GM21786 (cell line): ENCODE measurements around the gene PEX11A.

Source experiments
- ATAC-seq: cut with Tn5 transposase; IDR thresholded peaks from one replicate; pipeline ENCODE4 v1.9.1; 2021; ENCODE audit not compliant: unreplicated experiment

The PEX11A gene

DNA sequence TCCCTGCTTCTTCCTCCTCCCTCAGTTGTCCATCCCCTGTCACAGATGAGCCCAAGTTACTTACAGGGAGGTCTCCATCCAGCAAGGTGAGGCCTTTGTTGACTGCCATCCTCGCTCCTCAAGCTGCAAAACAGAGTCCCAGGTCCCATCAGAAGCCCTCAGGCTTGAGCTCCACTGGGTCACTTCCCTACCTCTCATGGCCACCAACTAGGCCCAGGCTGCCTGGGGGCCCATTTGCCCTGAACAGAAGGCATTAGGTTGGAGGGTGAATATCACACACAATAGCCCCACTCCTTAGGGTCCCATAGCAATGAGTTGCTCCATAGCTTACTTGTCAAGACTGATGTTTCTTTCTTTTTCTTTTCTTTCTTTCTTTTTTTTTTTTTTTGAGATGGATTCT is 13.2 kb downstream of the PEX11A start:
- no peak for ATAC-seq

DNA sequence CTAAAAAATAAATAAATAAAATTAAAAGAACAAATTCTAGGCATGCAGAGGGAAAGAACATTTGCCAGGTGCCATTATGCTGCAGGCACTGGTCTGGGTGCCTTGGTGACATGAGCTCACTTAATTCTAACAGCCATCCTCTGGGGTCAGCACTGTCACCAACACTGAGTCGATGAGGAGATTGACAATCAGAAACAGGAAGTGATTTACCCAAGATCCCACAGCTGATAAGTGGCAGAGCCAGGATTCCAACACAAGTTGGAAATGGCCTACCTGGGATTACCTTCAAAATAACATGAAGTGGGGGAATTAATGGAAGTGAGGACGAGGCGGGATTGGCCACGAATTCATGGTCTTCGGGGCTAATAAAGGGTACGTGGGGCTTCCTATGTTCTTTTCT is 14.9 kb downstream of the PEX11A start:
- no peak for ATAC-seq

DNA sequence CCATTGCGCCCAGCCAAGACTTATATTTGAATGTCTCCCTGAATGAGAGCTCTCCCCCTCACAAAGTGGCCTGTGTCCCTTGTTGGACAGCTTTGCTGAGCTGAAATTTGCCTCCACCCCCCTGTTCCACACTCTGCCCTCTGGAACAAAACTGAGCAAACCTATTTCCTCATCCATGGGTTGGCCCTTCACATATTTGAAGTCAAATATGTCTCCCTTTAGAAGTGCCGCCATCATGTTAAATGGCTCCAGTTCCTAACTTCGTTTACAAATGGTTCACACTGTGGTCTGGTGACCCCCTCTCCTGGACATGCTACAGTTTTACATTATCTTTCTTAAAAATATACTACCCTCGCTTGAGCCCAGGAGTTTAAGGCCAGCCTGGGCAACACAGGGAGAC is 16.0 kb downstream of the PEX11A start:
- no peak for ATAC-seq

DNA sequence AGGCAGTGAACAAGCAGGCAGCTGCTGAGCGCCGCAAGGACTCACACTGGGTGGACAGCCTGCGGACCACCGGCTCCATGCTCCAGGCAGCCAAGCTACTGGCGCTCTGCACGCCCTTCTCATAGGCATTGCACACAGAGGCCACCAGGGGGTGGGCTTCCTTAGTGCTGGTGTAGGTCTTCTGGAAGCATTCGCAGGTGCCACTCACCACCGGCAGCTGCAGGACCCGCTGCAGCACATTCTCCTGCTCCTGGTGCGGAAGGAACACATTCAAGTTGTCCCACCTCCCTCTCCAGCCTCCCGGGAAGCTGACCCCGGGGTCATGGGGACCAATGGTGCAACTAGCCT is 17.4 kb downstream of the PEX11A start:
- ATAC-seq, result no peak

DNA sequence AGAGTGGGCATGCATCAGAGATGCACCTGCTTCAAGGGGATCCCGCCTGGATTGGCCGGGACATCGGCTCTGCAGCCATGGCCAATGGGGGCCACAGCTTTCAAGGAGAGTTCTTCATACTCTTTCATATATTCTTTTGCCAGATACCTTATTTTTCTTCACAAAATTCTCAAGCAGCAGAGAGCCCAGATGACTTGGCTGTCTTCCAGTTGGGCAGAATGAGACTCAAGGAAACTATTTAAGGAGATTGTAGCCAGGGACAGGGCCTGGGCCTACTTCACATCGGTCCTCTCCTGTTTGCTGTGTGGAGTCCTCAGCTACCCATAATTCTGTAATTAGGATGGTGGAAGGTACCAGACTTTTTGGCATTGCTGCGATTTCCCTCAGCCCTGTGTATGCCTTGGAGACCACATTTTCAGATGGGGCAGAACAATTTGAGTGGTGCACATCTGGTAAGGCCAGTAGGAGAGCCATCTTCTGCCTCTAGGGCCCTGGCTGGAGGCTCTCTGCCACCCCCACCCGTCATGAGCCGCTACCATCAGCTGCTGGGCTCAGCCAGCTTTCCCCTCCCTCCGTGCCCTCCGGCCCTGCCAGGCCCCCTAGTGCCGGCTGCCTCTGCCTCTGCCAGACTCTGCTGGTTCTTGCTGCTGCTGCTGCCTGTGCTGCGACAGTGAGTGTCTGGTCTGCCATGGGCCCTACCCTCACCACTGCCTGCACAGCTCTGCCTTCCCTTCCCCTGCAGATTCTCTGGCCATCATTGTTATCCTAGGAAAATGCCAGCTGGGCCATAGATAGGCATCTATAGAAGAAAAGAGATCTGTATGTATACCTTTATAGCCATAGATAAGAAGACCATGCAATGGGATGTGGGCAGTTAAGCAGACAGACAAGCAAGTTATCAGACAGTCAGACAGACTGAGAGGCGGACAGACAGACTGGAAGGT is 18.1 kb downstream of the PEX11A start:
- no peak for ATAC-seq

DNA sequence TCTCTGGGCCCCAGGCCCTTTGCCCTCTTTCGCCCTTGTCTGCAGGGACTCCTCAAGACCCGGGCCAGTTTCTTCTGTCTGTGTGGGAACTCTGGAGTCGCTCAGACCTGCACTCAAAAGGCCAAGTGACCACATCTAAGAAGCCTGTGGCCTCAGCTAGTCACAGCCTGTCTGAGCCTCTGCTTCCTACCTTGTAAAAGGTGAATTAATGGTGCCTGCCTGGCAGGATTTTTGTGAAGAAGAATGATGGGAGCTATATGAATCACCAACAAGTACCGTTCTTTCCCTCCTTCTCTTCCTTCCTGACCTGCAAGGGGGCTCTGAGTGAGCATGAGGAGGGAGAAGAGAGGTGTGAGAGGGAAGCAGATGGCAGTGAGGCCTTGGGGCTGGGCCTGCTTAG is 18.9 kb downstream of the PEX11A start:
- ATAC-seq, result no peak

DNA sequence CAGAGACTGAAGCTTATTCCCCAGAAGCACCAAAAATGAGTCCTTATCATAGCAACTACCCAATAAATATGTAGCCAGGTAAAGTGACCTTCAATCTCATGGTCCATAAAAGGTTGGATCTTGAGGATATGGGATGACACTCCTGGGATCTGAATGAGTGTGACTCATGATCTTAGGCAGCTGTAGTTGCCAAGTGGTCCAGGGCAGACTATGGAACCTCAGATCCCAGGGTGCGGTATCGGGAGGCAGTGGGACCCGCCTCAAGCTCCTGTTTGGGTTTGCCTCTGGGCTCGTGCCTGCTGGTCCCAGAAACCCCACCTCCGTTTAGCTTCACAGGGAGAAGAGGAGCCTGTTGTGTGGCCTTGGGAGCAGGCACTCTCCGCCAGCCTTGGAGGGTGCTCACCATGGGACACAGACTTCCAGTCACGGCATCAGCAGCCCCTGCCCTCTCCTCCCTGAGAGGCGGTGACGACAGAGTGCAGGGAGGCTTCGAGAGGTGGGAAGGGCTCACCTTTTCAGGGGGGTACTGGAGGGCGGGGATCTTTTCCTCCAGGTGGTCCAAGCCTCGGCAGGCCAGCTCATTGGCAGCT is 19.5 kb downstream of the PEX11A start:
- ATAC-seq, result no peak

DNA sequence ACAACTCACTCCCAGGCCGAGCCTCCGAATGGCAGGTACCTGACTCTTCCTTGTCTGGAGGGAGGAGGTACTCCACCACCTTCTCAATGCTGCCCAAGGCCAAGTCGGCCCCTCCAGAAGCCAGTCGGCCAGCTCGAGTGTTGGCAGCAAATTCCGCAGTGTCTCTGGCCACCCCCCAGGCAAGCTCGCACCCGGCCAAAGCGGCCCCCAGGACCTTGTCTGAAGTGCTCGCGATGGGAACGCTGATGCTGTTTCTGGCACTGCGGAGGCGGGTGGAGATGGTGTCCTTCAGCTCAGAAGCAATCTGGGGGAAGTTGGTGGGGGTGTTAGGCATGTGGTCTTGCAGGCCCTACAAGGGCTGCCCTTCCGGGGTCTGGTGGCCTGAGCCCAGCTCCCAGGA is 20.6 kb downstream of the PEX11A start:
- ATAC-seq, result no peak

DNA sequence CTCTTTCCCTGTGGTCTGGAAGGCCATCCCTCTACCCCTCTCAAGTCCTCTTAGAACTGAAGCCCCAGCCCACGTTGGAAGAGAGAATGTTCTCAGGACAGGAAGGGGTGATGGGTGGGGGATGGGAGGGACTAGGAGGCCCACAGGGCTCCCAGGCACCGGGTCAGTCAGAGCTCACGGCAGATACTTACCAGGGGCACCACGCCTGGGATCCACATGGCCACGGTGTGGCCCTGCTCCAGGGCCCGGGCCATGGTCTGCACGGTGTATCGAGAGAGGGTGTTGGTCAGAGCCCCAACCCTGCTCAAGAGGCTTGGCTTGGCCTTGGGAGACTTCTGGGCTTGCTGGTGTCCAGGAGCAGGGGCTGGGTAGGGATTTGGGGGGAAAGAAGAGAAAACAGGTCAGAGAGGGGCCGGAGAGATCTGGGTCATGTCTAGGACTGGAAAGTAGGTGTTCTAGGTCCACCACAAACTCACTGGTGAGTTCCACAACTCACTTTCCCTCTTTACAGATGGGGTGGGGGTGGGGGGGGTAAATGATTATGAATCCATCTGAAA is 21.2 kb downstream of the PEX11A start:
- no peak for ATAC-seq

DNA sequence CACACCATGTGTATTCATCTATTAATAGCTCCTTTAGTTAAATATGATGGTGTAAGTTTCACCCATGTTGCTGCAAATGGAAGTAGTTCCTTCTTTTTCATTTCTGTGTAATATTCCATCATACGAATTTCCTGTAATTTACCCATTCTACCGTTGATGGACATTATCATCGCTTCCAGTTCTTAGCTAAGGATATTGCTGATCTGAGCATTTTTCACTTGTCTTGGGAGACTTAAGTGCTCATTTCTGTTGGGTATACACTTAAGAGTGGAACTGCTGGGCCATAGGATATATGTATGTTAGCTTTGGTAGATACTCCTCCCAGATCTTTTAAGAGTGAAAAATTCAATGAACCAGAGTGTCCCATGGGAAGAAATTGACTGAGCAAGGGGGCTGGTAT is 22.4 kb downstream of the PEX11A start:
- no peak for ATAC-seq

DNA sequence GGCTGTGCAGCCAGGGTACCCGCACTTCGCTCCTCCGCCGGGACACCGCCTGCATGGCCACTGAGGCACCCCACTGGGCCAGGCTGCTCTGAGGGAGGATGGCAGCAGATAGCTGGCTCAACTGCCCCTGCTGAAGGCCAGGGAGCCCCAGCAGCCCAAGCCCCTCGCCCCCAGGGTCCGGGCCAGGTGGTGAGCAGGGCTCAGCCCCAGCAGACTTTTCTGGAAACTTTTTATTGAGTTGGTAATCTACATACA is 22.9 kb downstream of the PEX11A start:
- no peak for ATAC-seq

DNA sequence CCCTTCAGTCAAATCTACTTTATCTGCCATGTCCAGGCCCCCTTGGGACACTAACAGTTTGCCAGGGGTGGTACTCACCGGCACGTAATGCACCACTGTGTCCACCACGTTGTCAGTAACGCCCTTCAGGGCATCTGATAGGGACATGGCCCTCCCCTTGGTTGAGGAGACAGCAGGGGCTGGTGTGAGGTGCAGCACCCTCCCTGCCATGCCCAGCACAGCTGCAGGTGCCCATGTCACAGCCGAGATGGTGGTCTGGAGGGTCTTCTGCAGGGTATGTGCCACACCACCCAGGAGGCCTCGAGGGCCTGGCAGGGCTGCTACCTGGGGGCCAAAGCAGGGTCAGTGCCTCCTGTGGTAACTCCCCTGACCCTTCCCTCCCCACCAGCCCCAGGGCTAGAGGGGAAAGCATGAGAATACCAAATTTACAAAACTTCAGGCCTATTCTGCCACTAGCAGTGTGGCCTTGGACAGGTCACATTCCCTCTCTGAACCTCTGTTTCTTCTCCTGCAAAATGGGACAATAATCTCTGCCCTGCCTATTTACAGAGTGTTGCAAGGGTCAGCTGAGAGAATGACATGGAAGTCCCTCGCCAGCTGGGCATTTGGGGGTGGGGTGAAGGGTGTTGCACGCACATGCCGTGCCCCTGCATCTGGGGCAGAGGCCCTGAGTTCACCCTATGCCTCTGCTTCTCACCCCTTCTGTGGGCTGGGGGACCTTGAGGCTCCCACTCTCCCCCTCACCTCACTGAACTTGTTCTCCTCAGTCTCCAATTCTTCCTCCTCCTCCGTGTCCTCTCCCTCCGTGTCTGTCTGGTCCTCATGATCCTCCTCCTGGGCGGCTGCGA is 23.5 kb downstream of the PEX11A start:
- no peak for ATAC-seq

DNA sequence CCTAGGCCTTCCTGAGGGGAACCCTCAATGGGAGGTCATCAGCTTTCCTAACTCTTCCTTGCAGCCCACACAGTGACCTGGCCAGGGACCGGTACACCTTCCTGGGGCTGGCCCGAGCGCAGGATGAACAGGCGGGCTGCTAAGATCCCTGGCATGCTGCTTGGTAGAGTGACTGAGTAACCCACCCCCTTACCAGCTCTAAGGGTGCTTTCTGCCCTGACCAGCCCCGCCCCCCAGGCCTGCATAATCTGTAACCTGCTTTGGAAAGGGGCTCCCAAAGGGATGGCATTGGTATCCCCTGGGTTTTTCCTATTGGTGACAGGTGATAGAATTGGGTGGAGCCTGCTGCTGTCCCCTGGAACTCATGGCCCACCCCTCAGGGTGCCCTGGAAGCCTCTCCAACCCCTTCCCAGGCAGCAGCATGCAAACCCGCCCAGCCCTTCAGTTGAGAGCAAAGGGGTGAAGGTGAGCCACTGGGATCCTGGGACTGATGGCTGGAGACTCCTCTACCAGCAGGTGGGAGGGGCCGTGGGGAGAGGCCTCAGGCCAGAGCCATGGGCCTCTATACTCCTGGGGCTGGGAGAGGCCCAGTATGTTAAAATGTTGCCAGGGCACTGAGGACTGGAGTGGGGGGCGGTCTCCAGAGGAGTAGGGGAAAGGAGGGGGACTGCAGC is 24.2 kb downstream of the PEX11A start:
- no peak for ATAC-seq

DNA sequence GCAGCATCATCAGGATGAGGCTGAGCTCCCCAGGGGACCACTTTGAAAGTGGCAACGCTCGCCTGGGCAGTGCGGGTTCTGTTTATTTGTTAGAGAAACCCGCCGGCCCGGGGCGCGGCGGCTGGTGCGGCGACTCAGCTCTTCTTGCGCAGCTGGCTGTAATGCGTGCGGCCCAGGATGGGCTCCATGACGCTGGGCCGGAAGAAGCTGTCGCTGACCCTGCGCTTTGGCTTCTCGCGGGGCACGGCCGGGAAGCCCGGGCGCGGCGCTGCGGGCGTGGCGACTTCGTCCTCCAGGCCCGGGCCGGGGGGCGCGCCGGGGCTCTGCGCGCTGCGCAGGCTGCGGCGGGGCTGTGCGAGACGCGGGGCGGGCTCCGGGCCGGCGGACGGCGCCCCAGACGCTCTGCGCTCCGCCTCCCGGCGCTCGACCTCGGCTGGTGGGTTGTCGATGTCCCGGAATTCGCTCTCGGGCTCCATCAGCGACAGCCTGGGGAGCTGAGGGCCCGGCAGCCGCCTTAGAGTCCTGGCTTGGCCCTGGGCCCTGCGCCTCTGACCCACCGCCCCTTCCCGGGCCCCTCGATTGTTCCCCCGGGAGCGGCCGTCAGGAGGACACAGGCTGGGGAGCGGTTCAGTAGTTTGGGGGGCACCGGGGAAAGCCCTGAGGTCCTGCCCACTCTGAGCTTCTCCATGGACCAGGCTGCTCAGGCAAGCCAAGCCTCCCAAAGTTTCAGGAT is 24.9 kb downstream of the PEX11A start:
- ATAC-seq, result peak; percentile 50

DNA sequence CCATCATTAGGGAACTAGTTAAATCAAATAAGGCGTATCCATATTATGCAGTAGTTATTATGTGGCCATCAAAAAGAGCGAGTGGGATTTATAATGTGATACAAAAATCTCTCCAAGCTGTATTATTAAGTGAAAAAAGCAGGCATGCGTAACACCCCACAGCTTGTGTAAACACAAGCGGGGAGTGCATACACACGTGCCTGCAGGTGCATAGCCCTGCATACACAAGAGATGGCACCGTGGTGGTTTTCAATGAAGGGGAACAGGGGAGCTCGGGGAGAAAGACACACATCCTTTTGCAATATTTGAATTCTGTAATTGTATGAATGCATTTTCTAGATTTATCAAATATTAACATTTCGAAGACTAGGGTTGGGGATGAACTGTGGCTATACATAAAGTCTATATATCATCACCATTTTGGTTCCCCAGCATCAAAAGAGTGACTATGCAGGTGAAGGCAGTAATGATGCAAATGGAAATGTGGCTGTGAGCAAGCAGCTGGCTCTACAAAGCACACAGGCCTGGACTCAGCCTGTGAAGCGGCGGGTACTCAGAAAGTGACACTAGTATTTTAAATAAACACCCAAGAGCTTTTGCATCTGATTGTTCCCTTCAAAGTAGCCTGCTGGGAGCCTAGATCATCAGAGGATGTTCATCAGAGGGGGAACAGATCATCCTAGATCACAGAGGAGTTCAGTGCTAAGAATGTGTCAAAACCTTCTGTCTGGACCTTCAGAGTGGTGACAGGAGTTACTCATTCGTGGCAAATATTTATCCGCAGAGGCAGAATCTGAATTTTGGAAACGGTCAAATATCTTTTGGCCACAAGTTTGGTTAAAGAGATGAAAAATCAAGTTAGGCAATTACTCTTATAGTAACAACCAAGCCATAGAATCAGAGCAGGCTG is 25.9 kb downstream of the PEX11A start:
- ATAC-seq, result no peak

DNA sequence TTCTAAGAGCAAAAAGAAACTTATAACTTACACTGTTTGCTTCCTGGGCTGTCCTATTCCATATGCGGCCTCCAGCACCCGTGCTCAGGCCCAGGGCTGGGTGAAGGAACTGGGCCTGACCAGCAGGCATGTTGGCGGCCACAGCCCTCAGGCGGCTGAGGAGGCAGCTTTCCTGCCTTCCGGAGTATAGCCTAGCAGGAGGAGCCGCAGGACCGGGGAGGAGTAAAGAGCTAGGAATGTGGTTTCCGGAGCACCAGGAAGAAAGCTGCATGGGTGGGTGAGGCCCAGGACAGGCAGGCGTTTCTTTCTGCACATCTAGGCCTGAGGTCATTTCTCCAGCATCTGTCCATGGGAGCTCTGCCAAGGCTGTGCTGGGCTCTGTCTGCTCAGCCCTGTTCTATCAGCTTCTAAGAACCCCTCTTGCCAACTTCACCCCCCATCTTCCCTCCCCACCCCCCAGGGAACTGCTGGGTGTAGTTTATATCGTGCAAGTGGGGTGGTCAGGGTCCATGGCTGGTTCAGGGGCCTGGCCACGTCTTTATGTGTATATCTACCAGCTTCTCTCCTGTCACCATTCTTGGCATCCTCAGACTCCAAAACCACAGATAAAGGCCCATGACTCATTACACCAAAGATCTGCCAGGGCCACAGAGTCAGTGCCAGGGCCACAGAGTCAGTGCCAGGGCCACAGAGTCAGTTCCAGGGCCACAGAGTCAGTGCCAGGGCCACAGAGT is 27.5 kb downstream of the PEX11A start:
- no peak for ATAC-seq

DNA sequence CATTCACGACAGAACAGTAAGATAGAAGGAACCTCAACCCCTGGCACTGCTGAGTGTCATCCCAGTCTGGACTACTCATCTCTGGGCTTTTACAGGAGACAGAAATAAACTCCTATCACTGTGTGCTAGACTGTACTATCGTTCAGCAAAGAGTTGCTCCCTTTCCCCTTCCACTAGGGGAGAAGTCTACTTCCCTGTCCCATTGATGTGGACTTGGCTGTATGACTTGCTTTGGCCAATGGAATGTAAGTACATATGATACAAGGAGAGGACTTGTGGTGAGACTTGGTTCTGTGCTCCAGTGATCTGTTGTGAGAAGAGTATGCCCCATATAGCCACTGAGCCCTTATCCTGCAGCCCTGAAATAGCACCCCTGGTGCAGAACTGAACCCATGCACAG is 30.0 kb downstream of the PEX11A start:
- ATAC-seq, result no peak

DNA sequence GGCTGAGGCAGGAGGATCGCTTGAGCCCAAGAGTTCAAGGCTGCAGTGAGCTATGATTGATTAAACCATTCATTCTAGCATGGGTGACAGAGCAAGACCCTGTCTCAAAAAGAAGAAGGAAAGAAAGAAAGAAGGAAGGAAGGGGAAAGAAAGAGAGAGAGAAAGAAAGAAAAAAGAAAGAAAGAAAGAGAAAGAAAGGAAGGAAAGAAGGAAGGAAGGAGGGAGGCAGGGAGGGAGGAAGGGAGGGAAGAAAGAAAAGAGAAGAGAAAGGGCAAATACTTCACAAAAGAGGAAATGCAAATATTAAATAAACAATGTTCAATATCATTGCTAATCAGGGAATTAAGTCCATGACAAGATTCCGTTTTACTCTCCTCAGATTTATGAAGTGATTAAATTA is 31.3 kb downstream of the PEX11A start:
- ATAC-seq, result no peak

DNA sequence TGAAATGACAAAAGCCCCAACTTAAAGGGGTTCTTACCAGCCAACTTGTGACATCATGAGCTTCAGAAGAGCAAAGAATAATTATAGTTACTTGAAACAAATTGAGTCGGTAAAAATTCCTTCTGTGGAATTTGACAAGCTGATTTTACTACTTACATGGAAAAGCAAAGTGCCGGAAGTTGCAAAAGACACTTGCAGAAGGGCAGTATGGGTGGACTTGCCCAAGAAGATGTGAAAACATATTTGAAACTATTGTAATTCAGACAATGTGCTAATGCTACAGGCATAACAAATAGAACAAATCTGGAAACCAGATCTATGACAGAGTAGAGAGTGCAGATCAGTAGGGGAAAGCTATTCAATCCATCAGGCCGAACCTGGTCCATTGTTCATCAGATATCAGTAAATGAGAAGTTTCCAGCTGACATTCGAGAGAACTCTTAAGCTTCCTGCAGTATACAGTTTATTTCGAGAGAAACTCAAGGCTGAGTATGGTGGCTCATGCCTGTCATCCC is 32.8 kb downstream of the PEX11A start:
- ATAC-seq, result no peak
